ENCODE data around the gene ABCG8.

ABCG8 gene

GRCh38 chr2:43924463-43924862 lies 85.7 kb downstream of the ABCG8 start:
- DNase-seq (ENCODE audit: low spot score) = no peak

DNA sequence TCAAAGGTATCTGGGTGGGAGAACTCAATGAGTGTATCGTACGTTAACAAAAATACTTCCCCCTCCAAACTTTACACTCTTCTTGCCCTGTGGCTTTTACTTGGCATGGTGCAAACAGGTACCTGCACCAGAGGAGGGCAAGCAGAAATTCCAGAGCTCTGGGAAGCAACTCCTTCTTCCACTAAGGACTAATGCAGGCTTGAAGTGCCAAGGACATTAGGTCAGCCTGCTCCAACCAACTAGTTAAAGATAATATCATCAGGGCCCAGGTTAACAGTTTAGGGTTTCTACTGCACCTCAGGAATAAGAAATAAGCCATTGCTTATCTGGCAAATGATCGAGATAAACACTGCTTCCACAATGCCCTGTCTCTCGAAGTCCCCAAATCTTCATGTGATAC lies 86.7 kb downstream of the ABCG8 start:
- no peak for DNase-seq (ENCODE audit: low spot score)

DNA sequence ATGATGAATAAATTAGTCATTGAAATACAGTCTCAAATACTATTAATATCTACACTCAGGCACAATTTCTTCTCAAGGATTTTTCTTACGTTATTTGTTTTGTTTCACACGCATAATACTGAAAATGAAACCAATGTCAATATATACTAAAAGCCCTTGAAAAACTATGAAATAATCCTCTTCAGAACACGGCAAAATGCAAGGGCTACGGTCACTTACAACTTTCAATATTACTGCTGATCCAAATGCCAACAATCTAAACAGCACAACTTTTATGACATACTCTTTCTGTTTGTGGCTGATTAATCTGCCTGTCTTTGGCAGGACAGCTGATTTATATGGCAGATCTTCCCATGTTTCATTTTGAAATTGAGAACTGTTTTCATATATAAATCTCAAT lies 88.7 kb downstream of the ABCG8 start:
- DNase-seq (ENCODE audit: low spot score) = no peak

DNA sequence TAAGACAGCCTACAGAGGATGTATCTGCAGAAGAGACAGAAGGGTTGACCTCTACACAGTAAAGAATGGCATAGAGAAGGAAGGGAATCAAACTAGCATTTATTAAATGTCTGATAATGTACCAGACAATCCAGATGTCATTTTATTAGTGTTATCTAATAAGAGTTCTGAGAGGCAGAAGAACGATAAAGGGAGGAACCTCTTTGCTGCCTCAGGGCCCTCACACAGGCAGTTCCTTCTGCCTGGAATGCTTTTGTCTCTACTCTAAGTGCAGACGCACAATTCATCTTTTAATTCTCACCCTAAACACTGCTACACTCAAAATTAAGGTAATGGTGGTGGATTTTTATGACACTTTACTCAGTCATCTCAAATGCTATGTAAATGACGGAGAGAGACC lies 92.5 kb downstream of the ABCG8 start:
- no peak for DNase-seq (ENCODE audit: low spot score)

Data from hematopoietic multipotent progenitor cell treated with erythropoietin and hydrocortisone succinate and interleukin-3 and kit ligand, for 17 days (in vitro differentiated cells).